Measurements from ENCODE around the gene ZNF484.

The ZNF484 gene

DNA sequence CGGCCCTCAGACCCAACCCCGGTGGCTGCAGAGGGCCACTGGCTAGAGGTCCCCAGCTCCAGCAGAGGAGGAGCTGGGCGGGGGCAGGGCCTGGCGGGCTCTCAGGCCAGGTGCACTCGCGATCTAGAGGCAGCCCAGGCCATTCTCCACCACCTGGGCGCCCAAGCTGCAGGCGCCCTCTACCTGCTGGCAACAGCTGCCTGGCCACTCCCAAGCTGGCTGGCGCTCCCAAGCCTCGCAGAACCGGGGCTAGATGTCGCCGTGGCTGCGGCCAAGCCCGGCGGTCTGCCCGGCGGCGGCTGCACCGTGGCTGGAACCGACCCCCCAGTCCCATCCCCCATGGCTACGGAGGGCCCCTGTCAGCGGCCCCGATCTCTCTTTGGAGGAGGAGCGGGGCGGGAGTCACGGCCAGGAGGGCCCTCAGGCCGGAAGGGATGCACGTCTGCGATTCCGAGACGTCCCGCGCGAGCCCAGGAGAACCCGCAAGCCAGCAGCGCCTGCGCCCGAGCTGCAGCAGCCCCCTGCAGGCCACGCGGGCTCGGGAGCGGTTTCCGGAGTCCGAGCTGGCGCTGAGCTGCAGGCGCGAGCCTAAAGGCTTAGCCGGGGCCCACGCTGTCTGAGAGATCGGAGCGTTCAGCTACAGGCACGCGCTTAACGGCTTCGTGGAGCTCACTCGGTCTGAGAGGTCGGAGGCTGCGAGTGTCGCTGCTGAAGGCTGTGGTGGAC, 68.9 kb downstream of the ZNF484 start:
- 0 out of 2 replicates have a peak, but pooled peaks have one; percentile 38 for TF ChIP-seq GABPA (IDR thresholded peaks at IDR 0.05; ENCODE audit: low read depth)
- TF ChIP-seq, protein P1, sequence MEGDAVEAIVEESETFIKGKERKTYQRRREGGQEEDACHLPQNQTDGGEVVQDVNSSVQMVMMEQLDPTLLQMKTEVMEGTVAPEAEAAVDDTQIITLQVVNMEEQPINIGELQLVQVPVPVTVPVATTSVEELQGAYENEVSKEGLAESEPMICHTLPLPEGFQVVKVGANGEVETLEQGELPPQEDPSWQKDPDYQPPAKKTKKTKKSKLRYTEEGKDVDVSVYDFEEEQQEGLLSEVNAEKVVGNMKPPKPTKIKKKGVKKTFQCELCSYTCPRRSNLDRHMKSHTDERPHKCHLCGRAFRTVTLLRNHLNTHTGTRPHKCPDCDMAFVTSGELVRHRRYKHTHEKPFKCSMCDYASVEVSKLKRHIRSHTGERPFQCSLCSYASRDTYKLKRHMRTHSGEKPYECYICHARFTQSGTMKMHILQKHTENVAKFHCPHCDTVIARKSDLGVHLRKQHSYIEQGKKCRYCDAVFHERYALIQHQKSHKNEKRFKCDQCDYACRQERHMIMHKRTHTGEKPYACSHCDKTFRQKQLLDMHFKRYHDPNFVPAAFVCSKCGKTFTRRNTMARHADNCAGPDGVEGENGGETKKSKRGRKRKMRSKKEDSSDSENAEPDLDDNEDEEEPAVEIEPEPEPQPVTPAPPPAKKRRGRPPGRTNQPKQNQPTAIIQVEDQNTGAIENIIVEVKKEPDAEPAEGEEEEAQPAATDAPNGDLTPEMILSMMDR (IDR thresholded peaks at IDR 0.05; ENCODE audit: insufficient read depth, low read length): no peak
- H3K4me3 ChIP-seq (replicated peaks; ENCODE audit: insufficient read depth, low read length): peak overlapping the region; percentile 11

DNA sequence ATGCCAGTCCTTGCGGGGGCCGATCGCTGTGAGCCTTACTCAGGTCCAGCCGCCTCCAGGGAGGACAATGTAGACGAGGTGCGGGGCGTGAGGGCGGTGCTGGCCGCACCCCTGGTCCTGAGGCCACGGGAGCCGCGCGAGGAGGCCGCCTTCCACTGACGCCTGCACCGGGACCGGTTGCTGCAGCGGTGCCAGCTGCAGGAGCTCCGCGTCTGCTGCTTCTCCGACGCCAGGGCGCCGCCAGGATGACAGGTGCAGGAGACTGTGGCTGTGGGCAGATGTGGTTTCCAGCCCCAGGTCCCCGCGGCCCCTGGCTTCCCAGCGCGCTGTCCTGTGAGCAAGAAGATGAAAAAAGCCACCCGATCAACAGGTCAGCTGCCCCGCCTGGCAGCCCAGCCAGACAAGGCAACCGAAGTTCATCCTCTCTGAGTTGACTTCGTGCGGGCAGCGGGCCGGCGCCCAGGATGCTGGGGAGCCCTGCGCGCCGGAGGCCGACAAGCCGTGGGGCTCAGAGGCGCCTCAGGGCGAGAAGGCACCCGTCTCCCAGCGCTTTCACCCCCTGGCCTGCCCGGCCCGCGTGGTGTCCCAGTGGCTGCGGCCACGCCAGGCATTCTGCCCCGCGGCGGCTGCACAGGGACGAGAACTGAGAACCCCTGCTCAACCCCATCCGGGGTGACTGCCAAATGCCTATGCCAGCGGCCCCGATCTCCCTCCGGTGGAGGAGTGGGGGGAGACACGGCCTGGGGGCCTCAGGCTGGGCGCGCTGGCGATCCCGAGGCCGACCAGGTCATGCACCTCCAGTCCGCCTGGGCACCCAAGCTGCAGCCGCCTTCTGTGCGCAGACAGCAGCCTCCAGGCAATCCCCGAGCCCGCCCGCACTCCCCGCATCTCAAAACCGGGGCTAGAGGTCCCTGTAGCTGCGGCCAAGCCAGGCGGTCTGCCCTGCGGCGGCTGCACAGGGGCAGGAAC, 69.8 kb downstream of the ZNF484 start:
- Histone ChIP-seq H3K27ac (replicated peaks) (no peak overlapping the region), H3K27me3 (ENCODE audit: insufficient read depth, poor library complexity, severe bottlenecking) (peaks cover 52% of the 10 kb centered on the region), H3K4me3 (replicated peaks; ENCODE audit: insufficient read depth, low read length) (no peak overlapping the region)
- no peak for DNase-seq (ENCODE audit: low read depth in 1 of 2, low spot score in 1 of 2)
- TF ChIP-seq, protein P1 (IDR thresholded peaks at IDR 0.05; ENCODE audit: insufficient read depth, low read length): no peak
- TF ChIP-seq SPI1 (IDR thresholded peaks at IDR 0.05; ENCODE audit: borderline replicate concordance, low read depth): no peak
- no peak for TF ChIP-seq GABPA (IDR thresholded peaks at IDR 0.05; ENCODE audit: low read depth)
- TF ChIP-seq, protein P2, sequence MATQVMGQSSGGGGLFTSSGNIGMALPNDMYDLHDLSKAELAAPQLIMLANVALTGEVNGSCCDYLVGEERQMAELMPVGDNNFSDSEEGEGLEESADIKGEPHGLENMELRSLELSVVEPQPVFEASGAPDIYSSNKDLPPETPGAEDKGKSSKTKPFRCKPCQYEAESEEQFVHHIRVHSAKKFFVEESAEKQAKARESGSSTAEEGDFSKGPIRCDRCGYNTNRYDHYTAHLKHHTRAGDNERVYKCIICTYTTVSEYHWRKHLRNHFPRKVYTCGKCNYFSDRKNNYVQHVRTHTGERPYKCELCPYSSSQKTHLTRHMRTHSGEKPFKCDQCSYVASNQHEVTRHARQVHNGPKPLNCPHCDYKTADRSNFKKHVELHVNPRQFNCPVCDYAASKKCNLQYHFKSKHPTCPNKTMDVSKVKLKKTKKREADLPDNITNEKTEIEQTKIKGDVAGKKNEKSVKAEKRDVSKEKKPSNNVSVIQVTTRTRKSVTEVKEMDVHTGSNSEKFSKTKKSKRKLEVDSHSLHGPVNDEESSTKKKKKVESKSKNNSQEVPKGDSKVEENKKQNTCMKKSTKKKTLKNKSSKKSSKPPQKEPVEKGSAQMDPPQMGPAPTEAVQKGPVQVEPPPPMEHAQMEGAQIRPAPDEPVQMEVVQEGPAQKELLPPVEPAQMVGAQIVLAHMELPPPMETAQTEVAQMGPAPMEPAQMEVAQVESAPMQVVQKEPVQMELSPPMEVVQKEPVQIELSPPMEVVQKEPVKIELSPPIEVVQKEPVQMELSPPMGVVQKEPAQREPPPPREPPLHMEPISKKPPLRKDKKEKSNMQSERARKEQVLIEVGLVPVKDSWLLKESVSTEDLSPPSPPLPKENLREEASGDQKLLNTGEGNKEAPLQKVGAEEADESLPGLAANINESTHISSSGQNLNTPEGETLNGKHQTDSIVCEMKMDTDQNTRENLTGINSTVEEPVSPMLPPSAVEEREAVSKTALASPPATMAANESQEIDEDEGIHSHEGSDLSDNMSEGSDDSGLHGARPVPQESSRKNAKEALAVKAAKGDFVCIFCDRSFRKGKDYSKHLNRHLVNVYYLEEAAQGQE (IDR thresholded peaks at IDR 0.05; ENCODE audit: insufficient replicate concordance, low read depth): no peak
- no peak for TF ChIP-seq POLR2AphosphoS5 (IDR thresholded peaks at IDR 0.05; ENCODE audit: low read depth)

More for the DNA sequence above, 68.9 kb downstream of the ZNF484 start:
- Histone ChIP-seq H3K27me3 (ENCODE audit: insufficient read depth, poor library complexity, severe bottlenecking) (peaks cover 54% of the 10 kb centered on the region), H3K27ac (replicated peaks) (no peak overlapping the region)
- peak; percentile 44 to 46 for DNase-seq (ENCODE audit: low read depth in 1 of 2, low spot score in 1 of 2)

DNA sequence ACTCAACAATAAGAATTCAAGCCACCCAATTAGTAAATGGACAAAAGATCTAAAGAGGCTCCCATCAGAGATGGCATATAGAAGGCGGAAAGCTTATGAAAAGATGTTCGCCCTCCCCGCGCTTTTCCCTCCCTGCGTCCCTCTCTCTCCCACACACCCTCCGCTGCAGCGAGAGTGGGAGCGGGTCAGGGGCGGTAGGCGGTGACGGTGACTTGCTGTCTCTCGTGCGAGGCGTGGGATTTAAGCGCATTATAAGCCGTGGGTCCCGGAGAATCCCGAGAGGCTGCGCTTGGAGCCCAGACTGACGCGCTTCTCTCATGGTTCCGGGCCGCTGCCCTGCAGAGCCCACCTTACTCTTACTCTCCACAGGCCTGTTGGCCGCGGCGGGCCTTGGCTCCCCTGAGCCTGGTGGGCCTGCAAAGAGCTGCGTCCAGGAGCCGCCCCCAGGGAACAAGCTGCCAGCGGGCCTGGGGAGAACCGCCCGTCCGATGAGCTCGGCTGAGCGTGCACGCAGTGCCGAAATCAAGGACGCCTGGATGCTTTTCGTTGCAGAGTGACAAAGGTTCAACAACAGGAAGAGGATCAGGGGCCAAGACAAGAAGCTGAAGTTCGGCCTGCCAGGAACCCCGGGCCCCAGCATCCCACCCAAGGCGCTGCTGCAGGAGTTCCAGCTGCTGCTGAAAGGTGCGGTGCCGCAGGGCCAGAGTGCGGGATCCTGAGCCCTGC, 70.6 kb downstream of the ZNF484 start:
- TF ChIP-seq GABPA (IDR thresholded peaks at IDR 0.05; ENCODE audit: low read depth) (no peak), SPI1 (IDR thresholded peaks at IDR 0.05; ENCODE audit: borderline replicate concordance, low read depth) (no peak), POLR2AphosphoS5 (IDR thresholded peaks at IDR 0.05; ENCODE audit: low read depth) (no peak)
- TF ChIP-seq, protein P1 (IDR thresholded peaks at IDR 0.05; ENCODE audit: insufficient read depth, low read length): no peak
- TF ChIP-seq, protein P2 (IDR thresholded peaks at IDR 0.05; ENCODE audit: insufficient replicate concordance, low read depth): no peak
- DNase-seq (ENCODE audit: low read depth in 1 of 2, low spot score in 1 of 2): no peak
- no peak overlapping the region for H3K4me3 ChIP-seq (replicated peaks; ENCODE audit: insufficient read depth, low read length)
- no peak overlapping the region for H3K27ac ChIP-seq (replicated peaks)
- H3K27me3 ChIP-seq (ENCODE audit: insufficient read depth, poor library complexity, severe bottlenecking): peaks cover 52% of the 10 kb centered on the region

Measured in HL-60 (cell line).